Vagina (tissue), 2 donors: Measurements from ENCODE around the gene DPYSL3. TPM values are rescaled to one million over a fixed set of nuclear protein-coding genes. Genes with fewer than 3 reads are reported as not detected.

Experiments used
- DNase-seq, 2 donors: peaks; one replicate each; pipeline ENCODE4 v3.0.0-alpha.2; 2017; ENCODE audit errors: extremely low spot score in 2 of 2
- H3K27ac ChIP-seq: fragments of 200-600 bp; sonication (generic); one replicate; pipeline ENCODE4 v1.5.1; 2019
- H3K27me3 ChIP-seq: fragments of 200-600 bp; sonication (generic); one replicate; pipeline ENCODE4 v1.5.1; 2019
- H3K36me3 ChIP-seq, 2 donors: fragments of 200-600 bp; sonication (generic); one replicate each; pipeline ENCODE4 v1.5.1; 2017 to 2019
- H3K4me1 ChIP-seq: fragments of 200-600 bp; sonication (generic); one replicate; pipeline ENCODE4 v1.5.1; 2019
- H3K4me3 ChIP-seq, 2 donors: fragments of 200-600 bp; sonication (generic); 1 replicate in 1 of 2; 2 replicates in 1 of 2; pipeline ENCODE4 v1.5.1; 2016 to 2019
- H3K9me3 ChIP-seq: fragments of 200-600 bp; sonication (generic); one replicate; pipeline ENCODE4 v1.5.1; 2019
- POLR2A ChIP-seq, 2 donors: fragments of 450-650 bp; IDR thresholded peaks; one replicate each; pipeline ENCODE4 v1.6.1; 2017; ENCODE audit warnings: antibody characterized with exemption in 2 of 2, mild to moderate bottlenecking in 2 of 2, moderate library complexity in 2 of 2
- POLR2AphosphoS5 ChIP-seq, 2 donors: sonication (generic); formaldehyde crosslinking; IDR thresholded peaks; one replicate each; pipeline ENCODE4 v1.9.0; 2017; ENCODE audit warnings: antibody characterized with exemption in 2 of 2, mild to moderate bottlenecking in 2 of 2, low read depth in 1 of 2; ENCODE audit not compliant: insufficient read depth in 1 of 2
- intact Hi-C: fragments of 100-400 bp; cut with DNase I; formaldehyde crosslinking; loops from one replicate; pipeline ENCODE4 v1.15.1; 2023
- total RNA-seq: library from RNA; depleted of rRNA; stranded (reverse); fragments of >200 nt; gene quantifications from one replicate; pipeline ENCODE4 v1.2.3, GENCODE V29; 2016
- TF ChIP-seq, protein P1 (sequence below), 3 experiments: fragments of 450-650 bp in 2 of 3; fragments of 200-600 bp in 1 of 3; sonication (generic) in 1 of 3; IDR thresholded peaks; one replicate each; pipeline ENCODE4 v1.5.1; 2017 to 2019; ENCODE audit warnings: antibody characterized with exemption in 3 of 3, mild to moderate bottlenecking in 2 of 3, moderate library complexity in 2 of 3

DPYSL3 gene
- total RNA-seq, 1 donor from 2014 or later = 68.5 TPM

DNA sequence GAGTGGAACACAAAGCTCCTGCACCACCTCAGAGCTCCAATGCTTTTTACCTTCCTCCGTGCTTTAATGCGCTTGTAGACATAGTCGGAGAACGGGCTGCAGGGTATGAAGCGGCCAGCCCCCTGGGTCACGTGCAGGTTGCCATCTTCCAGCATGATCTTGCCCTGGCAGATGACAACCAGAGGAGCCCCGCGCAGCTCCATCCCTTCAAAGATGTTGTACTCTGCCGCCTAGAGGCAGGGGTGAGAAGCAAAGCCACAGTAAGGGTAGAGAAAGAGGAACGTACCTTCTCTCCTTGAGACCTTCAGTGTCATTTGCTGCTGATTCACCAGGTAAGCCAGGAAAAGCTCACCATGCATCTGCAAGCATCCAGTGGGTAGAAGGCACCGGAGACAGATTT, 112.3 kb downstream of the DPYSL3 start:
- Histone ChIP-seq H3K27me3 (no peaks in the 10 kb centered on the region), H3K27ac (no peak overlapping the region), H3K4me1 (peaks cover under 1% of the 10 kb centered on the region), H3K4me3 (no peak overlapping the region), H3K36me3 (peaks cover 0 to 36% of the 10 kb centered on the region in 2 donors), H3K9me3 (no peaks in the 10 kb centered on the region)
- TF ChIP-seq POLR2A (IDR thresholded peaks at IDR 0.05) = no peak
- TF ChIP-seq POLR2AphosphoS5 (IDR thresholded peaks at IDR 0.05; ENCODE audit: insufficient read depth in 1 of 2, low read depth in 1 of 2) = no peak
- TF ChIP-seq, protein P1, sequence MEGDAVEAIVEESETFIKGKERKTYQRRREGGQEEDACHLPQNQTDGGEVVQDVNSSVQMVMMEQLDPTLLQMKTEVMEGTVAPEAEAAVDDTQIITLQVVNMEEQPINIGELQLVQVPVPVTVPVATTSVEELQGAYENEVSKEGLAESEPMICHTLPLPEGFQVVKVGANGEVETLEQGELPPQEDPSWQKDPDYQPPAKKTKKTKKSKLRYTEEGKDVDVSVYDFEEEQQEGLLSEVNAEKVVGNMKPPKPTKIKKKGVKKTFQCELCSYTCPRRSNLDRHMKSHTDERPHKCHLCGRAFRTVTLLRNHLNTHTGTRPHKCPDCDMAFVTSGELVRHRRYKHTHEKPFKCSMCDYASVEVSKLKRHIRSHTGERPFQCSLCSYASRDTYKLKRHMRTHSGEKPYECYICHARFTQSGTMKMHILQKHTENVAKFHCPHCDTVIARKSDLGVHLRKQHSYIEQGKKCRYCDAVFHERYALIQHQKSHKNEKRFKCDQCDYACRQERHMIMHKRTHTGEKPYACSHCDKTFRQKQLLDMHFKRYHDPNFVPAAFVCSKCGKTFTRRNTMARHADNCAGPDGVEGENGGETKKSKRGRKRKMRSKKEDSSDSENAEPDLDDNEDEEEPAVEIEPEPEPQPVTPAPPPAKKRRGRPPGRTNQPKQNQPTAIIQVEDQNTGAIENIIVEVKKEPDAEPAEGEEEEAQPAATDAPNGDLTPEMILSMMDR (IDR thresholded peaks at IDR 0.05) = no peak
- intact Hi-C loops = no loop called here
- DNase-seq = no peak

DNA sequence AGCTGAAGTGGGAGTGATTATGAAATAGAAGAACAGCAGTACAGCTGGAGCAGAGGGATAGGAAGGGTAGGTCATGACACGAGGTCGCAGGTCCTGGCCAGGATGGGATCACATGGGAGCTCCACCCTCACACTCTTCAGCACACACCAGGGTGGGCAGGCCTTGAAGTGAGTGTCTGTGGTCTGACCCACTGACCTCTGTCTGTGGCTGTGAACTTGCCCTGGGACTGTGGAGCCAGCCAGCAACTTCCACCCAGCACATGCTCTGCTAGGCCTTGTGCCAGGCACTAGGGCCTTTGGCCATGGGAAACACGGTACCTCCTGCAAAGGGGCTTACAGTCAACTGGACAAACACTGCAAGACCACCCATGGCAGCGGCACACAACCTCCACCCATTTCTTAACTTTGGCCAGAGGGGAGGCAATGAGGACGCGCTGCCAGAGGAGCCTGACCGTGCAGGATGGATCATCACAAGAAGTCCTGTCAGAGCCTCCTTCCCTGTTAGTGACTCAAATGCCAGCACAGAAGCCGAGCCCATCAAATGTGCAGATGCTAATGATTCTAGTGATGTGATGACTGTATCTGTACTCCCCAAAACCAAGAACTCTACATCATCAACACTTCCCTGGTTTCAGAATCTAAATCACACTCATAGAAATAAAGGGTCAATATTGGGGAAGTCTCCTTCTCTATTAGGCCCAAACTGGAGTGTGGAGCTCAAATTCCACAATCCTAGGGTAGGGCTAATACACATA, 113.6 kb downstream of the DPYSL3 start:
- Histone ChIP-seq H3K36me3 (peaks cover 0 to 31% of the 10 kb centered on the region in 2 donors), H3K4me3 (no peak overlapping the region), H3K4me1 (no peaks in the 10 kb centered on the region), H3K9me3 (no peaks in the 10 kb centered on the region), H3K27ac (no peak overlapping the region), H3K27me3 (no peaks in the 10 kb centered on the region)
- intact Hi-C loops = no loop called here
- TF ChIP-seq, protein P1 (IDR thresholded peaks at IDR 0.05) = no peak
- TF ChIP-seq POLR2AphosphoS5 (IDR thresholded peaks at IDR 0.05; ENCODE audit: insufficient read depth in 1 of 2, low read depth in 1 of 2) = peak in 1 of 2 donors; percentile 56
- no peak for DNase-seq

DNA sequence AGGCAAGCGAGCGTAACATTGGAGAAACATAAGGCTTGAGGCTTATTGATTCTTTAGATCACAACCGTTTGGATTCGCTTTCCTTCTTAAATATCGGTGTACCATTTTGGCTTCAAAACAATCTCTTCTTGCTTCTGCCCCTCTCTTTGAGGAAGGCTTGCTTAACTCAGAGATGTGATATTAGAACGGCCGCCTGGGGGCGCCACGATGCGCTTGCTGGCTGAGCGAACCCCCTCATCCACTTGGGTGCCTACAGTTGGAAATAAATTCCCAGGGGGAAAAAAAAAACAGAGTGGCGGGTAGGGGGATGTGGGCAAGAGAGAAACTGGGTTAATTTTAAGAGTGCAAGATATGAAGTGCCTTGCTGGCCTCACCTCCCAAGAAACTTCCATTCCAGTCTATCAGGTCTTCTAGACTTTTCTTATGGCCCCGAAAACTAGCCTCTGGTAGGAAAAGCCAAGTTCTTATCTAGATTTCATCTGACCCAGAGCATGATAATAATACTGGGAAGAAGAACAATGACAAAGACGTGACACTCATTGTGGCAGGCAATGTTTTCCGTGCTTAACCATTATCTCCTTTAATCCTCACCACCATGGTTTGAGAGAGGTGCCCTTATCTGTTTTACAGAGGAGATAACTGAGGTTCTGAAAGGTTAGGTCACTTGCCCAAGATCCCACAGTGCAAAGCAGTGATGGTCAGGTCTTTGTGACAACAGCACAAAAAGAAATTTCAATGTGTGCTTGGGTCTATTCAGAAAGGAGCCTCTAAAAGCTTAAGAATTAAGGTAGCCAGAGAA, 115.8 kb downstream of the DPYSL3 start:
- Histone ChIP-seq H3K27me3 (no peaks in the 10 kb centered on the region), H3K4me3 (no peak overlapping the region), H3K27ac (no peak overlapping the region), H3K36me3 (peaks cover 0 to 18% of the 10 kb centered on the region in 2 donors), H3K9me3 (no peaks in the 10 kb centered on the region), H3K4me1 (no peaks in the 10 kb centered on the region)
- no peak for DNase-seq
- TF ChIP-seq, protein P1 (IDR thresholded peaks at IDR 0.05) = no peak
- no peak for TF ChIP-seq POLR2A (IDR thresholded peaks at IDR 0.05)
- TF ChIP-seq POLR2AphosphoS5 (IDR thresholded peaks at IDR 0.05; ENCODE audit: insufficient read depth in 1 of 2, low read depth in 1 of 2) = no peak
- intact Hi-C loops = no loop called here

DNA sequence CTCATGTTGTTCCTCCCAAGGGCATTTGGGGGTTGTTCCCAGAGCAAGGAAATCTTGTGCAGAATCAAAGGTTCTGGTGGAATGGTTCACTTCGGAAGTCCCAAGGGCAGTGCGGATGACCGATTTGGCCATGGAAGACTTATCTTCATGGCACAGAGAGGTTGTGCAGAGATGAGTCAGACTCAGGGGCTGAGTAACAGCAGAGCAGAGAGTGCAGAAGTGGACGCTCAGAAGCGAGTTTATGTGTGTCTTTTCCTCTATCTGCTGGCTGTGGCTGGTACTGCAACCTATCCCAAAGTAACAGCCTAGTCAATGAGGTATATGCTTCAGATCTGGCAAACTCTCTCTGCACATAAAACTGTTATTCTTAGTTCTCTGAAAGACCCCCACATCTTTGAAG, 118.1 kb downstream of the DPYSL3 start:
- no peaks in the 10 kb centered on the region for H3K9me3 ChIP-seq
- no peaks in the 10 kb centered on the region for H3K4me1 ChIP-seq
- H3K27ac ChIP-seq = no peak overlapping the region
- no peak overlapping the region for H3K4me3 ChIP-seq
- H3K36me3 ChIP-seq = peaks cover 0 to 10% of the 10 kb centered on the region in 2 donors
- TF ChIP-seq, protein P1 (IDR thresholded peaks at IDR 0.05) = peak in 1 of 3 experiments; percentile 34
- no peak for TF ChIP-seq POLR2AphosphoS5 (IDR thresholded peaks at IDR 0.05; ENCODE audit: insufficient read depth in 1 of 2, low read depth in 1 of 2)
- no peak for DNase-seq
- H3K27me3 ChIP-seq = no peaks in the 10 kb centered on the region
- intact Hi-C loops = no loop called here
